ENCODE data around the gene CUX1. TPM values are rescaled to one million over a fixed set of nuclear protein-coding genes. Genes with fewer than 3 reads are reported as not detected.

CUX1 gene
- total RNA-seq, 1 donor from 2014 or later: 50.6 TPM

GRCh38 chr7:102191556-102192379 is 374.3 kb downstream of the CUX1 start:
- no peak overlapping the region for H3K9ac ChIP-seq (ENCODE audit: low read length)
- no peak for FAIRE-seq
- H3K27ac ChIP-seq (ENCODE audit: low read depth, low read length): no peak overlapping the region
- no peak for TF ChIP-seq CTCF (IDR thresholded peaks at IDR 0.05; ENCODE audit: insufficient read depth, low read depth, low read length)
- TF ChIP-seq EZH2 (IDR thresholded peaks at IDR 0.05; ENCODE audit: insufficient read depth, low read length): no peak
- no peak for DNase-seq (ENCODE audit: low read depth)
- peaks cover 4% of the 10 kb centered on the region for H3K4me1 Mint-ChIP-seq (ENCODE audit: low read depth, unreplicated experiment)
- H3K79me2 ChIP-seq (ENCODE audit: insufficient read depth, low read length): no peaks in the 10 kb centered on the region
- H3K4me1 ChIP-seq (ENCODE audit: insufficient read depth, low read length): no peaks in the 10 kb centered on the region
- H4K20me1 ChIP-seq (ENCODE audit: insufficient read depth, low read length): peaks cover 4% of the 10 kb centered on the region
- peaks cover 4% of the 10 kb centered on the region for H3K36me3 ChIP-seq (ENCODE audit: insufficient read depth, low read length)
- no peaks in the 10 kb centered on the region for H3K9me3 ChIP-seq (ENCODE audit: insufficient read depth, low read depth, low read length)
- H3K27ac Mint-ChIP-seq (ENCODE audit: unreplicated experiment): no peak overlapping the region
- no peaks in the 10 kb centered on the region for H3K9me3 Mint-ChIP-seq (ENCODE audit: unreplicated experiment)
- no peak overlapping the region for H2AFZ ChIP-seq (ENCODE audit: low read depth, low read length)
- no peaks in the 10 kb centered on the region for H3K27me3 ChIP-seq (ENCODE audit: insufficient read depth, low read length)
- no peak overlapping the region for H3K4me3 ChIP-seq (ENCODE audit: insufficient read depth, low read depth, low read length)
- no peak overlapping the region for H3K4me3 Mint-ChIP-seq (ENCODE audit: unreplicated experiment)
- peaks cover 25% of the 10 kb centered on the region for H3K36me3 Mint-ChIP-seq (ENCODE audit: low read depth, unreplicated experiment)
- no peaks in the 10 kb centered on the region for H3K27me3 Mint-ChIP-seq (ENCODE audit: low read depth, unreplicated experiment)
- no peak overlapping the region for H3K4me2 ChIP-seq (ENCODE audit: low read length)

- Histone ChIP-seq H3K36me3 (ENCODE audit: insufficient read depth, low read length) (peaks cover 8% of the 10 kb centered on the region), H3K9me3 (ENCODE audit: insufficient read depth, low read depth, low read length) (no peaks in the 10 kb centered on the region), H3K27ac (ENCODE audit: low read depth, low read length) (no peak overlapping the region), H3K4me2 (ENCODE audit: low read length) (no peak overlapping the region), H3K4me1 (ENCODE audit: insufficient read depth, low read length) (no peaks in the 10 kb centered on the region), H3K79me2 (ENCODE audit: insufficient read depth, low read length) (no peaks in the 10 kb centered on the region), H3K27me3 (ENCODE audit: insufficient read depth, low read length) (no peaks in the 10 kb centered on the region), H3K4me3 (ENCODE audit: insufficient read depth, low read depth, low read length) (no peak overlapping the region), H3K9ac (ENCODE audit: low read length) (no peak overlapping the region), H2AFZ (ENCODE audit: low read depth, low read length) (no peak overlapping the region), H4K20me1 (ENCODE audit: insufficient read depth, low read length) (peaks cover 4% of the 10 kb centered on the region)
- Mint-ChIP-seq H3K9me3 (ENCODE audit: unreplicated experiment) (no peaks in the 10 kb centered on the region), H3K4me1 (ENCODE audit: low read depth, unreplicated experiment) (peaks cover 4% of the 10 kb centered on the region), H3K27ac (ENCODE audit: unreplicated experiment) (no peak overlapping the region), H3K27me3 (ENCODE audit: low read depth, unreplicated experiment) (no peaks in the 10 kb centered on the region), H3K36me3 (ENCODE audit: low read depth, unreplicated experiment) (peaks cover 29% of the 10 kb centered on the region), H3K4me3 (ENCODE audit: unreplicated experiment) (no peak overlapping the region)
- TF ChIP-seq EZH2 (IDR thresholded peaks at IDR 0.05; ENCODE audit: insufficient read depth, low read length) (no peak), CTCF (IDR thresholded peaks at IDR 0.05; ENCODE audit: insufficient read depth, low read depth, low read length) (no peak)
- FAIRE-seq (no peak), DNase-seq (ENCODE audit: low read depth) (no peak)
Observed at GRCh38 chr7:102192790-102193189, 375.4 kb downstream of the CUX1 start.

GRCh38 chr7:102193806-102194205 is 376.4 kb downstream of the CUX1 start:
- Histone ChIP-seq H3K4me2 (ENCODE audit: low read length) (no peak overlapping the region), H3K27me3 (ENCODE audit: insufficient read depth, low read length) (no peaks in the 10 kb centered on the region), H3K4me1 (ENCODE audit: insufficient read depth, low read length) (no peaks in the 10 kb centered on the region), H3K36me3 (ENCODE audit: insufficient read depth, low read length) (peaks cover 8% of the 10 kb centered on the region), H3K9me3 (ENCODE audit: insufficient read depth, low read depth, low read length) (no peaks in the 10 kb centered on the region), H3K4me3 (ENCODE audit: insufficient read depth, low read depth, low read length) (no peak overlapping the region), H4K20me1 (ENCODE audit: insufficient read depth, low read length) (peaks cover 4% of the 10 kb centered on the region), H3K79me2 (ENCODE audit: insufficient read depth, low read length) (no peaks in the 10 kb centered on the region), H3K27ac (ENCODE audit: low read depth, low read length) (no peak overlapping the region), H3K9ac (ENCODE audit: low read length) (no peak overlapping the region), H2AFZ (ENCODE audit: low read depth, low read length) (no peak overlapping the region)
- peaks cover 24% of the 10 kb centered on the region for H3K36me3 Mint-ChIP-seq (ENCODE audit: low read depth, unreplicated experiment)
- DNase-seq (ENCODE audit: low read depth) (peak; percentile 26), FAIRE-seq (no peak)
- no peaks in the 10 kb centered on the region for H3K9me3 Mint-ChIP-seq (ENCODE audit: unreplicated experiment)
- no peak overlapping the region for H3K4me3 Mint-ChIP-seq (ENCODE audit: unreplicated experiment)
- peaks cover 4% of the 10 kb centered on the region for H3K4me1 Mint-ChIP-seq (ENCODE audit: low read depth, unreplicated experiment)
- H3K27ac Mint-ChIP-seq (ENCODE audit: unreplicated experiment): no peak overlapping the region
- H3K27me3 Mint-ChIP-seq (ENCODE audit: low read depth, unreplicated experiment): no peaks in the 10 kb centered on the region
- TF ChIP-seq CTCF (IDR thresholded peaks at IDR 0.05; ENCODE audit: insufficient read depth, low read depth, low read length) (no peak), EZH2 (IDR thresholded peaks at IDR 0.05; ENCODE audit: insufficient read depth, low read length) (no peak)

All from astrocyte (in vitro differentiated cells and primary cell).